Measurements from ENCODE around the gene LTC4S.

DNA sequence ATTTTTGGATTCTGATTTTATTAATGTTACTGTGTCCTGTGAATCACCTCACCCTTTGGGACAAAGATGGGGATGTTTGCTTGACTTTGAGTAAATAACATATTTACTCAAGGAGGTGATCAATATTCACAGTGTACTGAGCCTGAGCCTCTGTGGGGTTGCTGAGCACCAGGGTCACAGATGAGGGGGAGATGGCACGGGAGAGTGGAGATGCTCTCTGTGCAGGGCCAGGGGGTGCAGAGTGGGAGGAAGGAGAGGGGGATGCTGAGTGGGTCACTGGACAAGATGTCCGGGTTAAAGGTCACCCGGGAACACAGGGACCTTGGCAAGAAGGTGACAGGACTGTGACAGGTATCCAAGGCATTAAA lies 30.9 kb downstream of the LTC4S start:
- TF ChIP-seq CTCF (IDR thresholded peaks at IDR 0.05) (no peak), POLR2AphosphoS5 (IDR thresholded peaks at IDR 0.05) (no peak), POLR2A (IDR thresholded peaks at IDR 0.05) (no peak)
